ENCODE results near the gene USP40.
A peak's percentile ranks its signal among the peaks of the same experiment; 100 is the strongest.

Gene USP40

DNA sequence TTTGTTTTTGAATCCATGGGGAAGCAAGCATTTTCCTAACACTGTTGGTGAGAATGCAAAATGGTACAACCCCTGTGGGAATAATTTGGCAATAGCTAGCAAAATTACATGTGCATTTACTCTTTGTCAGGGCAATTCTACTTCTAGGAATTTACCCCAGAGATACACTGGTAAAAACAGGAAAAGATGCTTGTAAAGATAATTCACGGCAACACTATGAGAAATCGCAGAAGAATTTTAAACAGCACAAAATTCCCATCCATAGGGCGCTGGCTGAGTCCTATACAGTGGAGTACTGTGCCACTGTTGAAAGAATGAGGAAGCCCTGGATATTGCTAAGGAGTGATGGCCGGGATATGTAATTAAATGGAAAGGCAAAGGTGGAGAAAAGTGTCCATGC lies 136.5 kb downstream of the USP40 start:
- no peaks in the 10 kb centered on the region for H3K27me3 ChIP-seq
- no peak overlapping the region for H3K4me3 ChIP-seq (ENCODE audit: low read depth in 1 of 2, low read length in 1 of 2)
- no peaks in the 10 kb centered on the region for H3K4me1 ChIP-seq (ENCODE audit: control insufficient read depth in 1 of 2, insufficient read depth in 1 of 2, low read depth in 1 of 2, low read length in 1 of 2)
- peaks cover 22% of the 10 kb centered on the region for H3K36me3 ChIP-seq
- H3K9me3 ChIP-seq: no peaks in the 10 kb centered on the region
- TF ChIP-seq, protein P1, sequence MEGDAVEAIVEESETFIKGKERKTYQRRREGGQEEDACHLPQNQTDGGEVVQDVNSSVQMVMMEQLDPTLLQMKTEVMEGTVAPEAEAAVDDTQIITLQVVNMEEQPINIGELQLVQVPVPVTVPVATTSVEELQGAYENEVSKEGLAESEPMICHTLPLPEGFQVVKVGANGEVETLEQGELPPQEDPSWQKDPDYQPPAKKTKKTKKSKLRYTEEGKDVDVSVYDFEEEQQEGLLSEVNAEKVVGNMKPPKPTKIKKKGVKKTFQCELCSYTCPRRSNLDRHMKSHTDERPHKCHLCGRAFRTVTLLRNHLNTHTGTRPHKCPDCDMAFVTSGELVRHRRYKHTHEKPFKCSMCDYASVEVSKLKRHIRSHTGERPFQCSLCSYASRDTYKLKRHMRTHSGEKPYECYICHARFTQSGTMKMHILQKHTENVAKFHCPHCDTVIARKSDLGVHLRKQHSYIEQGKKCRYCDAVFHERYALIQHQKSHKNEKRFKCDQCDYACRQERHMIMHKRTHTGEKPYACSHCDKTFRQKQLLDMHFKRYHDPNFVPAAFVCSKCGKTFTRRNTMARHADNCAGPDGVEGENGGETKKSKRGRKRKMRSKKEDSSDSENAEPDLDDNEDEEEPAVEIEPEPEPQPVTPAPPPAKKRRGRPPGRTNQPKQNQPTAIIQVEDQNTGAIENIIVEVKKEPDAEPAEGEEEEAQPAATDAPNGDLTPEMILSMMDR (IDR thresholded peaks at IDR 0.05): no peak
- no peak overlapping the region for H3K27ac ChIP-seq

DNA sequence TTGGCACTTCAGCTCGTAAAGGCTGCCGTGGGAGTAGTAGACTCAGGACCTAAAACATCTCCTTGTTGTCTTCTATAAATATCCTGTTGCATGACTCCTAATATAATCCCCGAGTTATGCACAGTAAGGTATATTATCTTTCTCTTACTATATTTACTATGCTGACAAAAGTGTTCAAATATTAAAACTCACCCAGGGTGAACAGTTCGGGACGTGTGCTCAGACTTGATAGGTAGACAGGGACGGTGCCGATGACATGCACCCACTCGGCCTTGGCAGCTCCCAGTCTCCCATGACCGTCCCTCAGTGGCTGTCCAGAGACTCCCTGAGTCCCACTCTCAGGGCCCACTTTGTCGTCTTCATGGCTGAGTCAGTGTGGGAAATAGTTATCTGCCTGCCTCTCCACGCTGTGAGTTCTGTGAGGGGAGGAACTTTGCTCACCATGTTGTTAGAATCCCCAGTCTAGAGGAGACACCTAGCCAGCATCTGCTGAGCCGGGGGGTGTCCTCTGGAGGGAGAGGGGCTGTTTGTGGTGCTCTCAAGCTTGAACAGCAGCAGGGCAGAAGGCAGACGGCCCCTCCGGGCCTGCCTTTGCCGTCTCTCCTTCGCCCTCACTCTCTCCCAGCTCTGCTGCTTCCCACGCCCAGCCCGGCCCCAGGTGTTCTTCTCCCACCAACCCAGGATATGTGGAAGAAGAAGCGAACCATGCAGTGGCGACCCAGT lies 137.2 kb downstream of the USP40 start:
- no peak overlapping the region for H3K4me3 ChIP-seq (ENCODE audit: low read depth in 1 of 2, low read length in 1 of 2)
- no peak overlapping the region for H3K27ac ChIP-seq
- TF ChIP-seq, protein P1 (IDR thresholded peaks at IDR 0.05): no peak
- H3K36me3 ChIP-seq: peaks cover 20% of the 10 kb centered on the region
- no peaks in the 10 kb centered on the region for H3K9me3 ChIP-seq
- H3K27me3 ChIP-seq: no peaks in the 10 kb centered on the region
- H3K4me1 ChIP-seq (ENCODE audit: control insufficient read depth in 1 of 2, insufficient read depth in 1 of 2, low read depth in 1 of 2, low read length in 1 of 2): no peaks in the 10 kb centered on the region

DNA sequence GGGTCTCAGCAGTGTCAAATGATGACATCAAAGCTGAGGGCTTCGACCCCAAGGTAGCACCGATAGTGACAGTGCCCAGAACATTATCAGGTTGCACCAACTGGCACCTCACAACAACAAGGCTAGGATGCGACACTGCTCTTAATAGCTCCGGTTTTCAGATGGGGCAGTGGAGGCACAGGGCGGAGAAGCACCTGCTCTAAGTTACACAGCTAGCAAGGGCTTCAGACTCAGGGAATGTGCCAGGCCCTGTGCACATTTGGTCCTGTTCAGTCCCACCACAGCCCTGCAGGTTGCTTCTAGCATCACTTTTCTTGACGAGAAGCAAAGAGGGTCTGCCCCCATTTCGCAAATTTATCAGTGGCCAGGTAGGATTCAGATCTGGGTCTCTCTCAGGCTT lies 138.1 kb downstream of the USP40 start:
- Histone ChIP-seq H3K27me3 (no peaks in the 10 kb centered on the region), H3K4me1 (ENCODE audit: control insufficient read depth in 1 of 2, insufficient read depth in 1 of 2, low read depth in 1 of 2, low read length in 1 of 2) (no peaks in the 10 kb centered on the region), H3K27ac (no peak overlapping the region), H3K4me3 (ENCODE audit: low read depth in 1 of 2, low read length in 1 of 2) (no peak overlapping the region), H3K9me3 (no peaks in the 10 kb centered on the region), H3K36me3 (peaks cover 21% of the 10 kb centered on the region)
- TF ChIP-seq, protein P1 (IDR thresholded peaks at IDR 0.05): no peak

DNA sequence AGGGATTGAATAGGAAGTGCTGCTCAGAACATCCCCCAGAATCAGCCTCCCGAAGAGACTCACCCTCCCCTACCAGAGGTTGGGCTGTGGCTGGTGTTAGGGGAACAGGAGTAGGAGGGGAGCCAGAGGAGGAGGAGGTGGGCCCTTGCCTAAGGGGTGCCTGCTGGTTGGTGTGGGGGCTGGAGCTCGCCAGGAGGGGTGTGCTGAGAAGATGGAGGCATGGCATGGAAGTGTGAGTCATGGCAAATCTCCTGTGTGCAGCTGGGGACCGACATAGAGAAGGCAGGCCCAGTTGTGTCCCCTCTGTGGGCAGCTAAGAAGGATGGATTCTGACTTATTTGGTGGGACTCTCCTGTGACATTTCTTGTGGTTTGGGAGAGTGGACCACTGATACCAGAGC lies 138.6 kb downstream of the USP40 start:
- TF ChIP-seq, protein P1 (IDR thresholded peaks at IDR 0.05): no peak
- Histone ChIP-seq H3K4me3 (ENCODE audit: low read depth in 1 of 2, low read length in 1 of 2) (no peak overlapping the region), H3K36me3 (peaks cover 24% of the 10 kb centered on the region), H3K4me1 (ENCODE audit: control insufficient read depth in 1 of 2, insufficient read depth in 1 of 2, low read depth in 1 of 2, low read length in 1 of 2) (no peaks in the 10 kb centered on the region), H3K27ac (no peak overlapping the region), H3K9me3 (no peaks in the 10 kb centered on the region), H3K27me3 (no peaks in the 10 kb centered on the region)

DNA sequence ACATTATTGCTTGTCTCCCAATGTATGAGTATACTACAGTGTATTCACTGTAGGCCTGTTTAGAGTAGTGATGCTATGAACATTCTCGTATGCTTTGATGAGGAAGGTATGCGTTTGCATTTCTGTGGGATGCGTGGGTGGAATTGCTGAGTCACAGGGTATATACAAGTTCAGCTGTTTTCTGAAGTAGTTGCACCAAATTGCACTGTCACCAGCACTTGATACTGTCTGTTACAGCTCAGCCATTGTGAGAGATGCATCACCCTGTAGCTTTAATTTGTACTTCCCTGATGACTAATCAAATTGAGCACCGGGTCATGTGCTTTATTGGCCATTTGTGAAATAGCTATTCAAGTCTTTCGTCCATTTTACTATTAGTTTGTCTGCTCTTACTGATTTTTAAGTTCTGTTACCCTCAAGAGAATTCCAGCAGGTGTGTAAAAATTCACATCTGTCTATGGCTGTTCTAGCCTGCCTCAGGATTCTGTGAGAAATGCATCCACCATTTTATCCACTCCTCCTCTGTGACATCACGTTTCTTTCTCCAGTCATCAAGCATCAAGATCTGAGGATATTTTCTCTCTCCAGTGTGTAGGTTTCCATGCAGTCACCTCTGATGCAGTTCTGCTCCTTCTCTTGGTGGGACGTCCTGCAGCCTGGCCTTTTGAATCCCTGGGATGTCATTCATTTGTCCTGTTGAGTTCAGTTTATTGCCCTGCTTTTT lies 139.8 kb downstream of the USP40 start:
- TF ChIP-seq, protein P1 (IDR thresholded peaks at IDR 0.05): no peak
- H3K4me1 ChIP-seq (ENCODE audit: control insufficient read depth in 1 of 2, insufficient read depth in 1 of 2, low read depth in 1 of 2, low read length in 1 of 2): peaks cover 0 to 6% of the 10 kb centered on the region in 2 experiments
- no peaks in the 10 kb centered on the region for H3K27me3 ChIP-seq
- peak overlapping the region; percentile 35 for H3K27ac ChIP-seq
- H3K4me3 ChIP-seq (ENCODE audit: low read depth in 1 of 2, low read length in 1 of 2): no peak overlapping the region
- peaks cover 24% of the 10 kb centered on the region for H3K36me3 ChIP-seq
- H3K9me3 ChIP-seq: no peaks in the 10 kb centered on the region

All from neutrophil (primary cell).